Fibroblast of skin of right biceps (primary cell): ENCODE measurements around the gene ETV7.
A peak's percentile ranks its signal among the peaks of the same experiment; 100 is the strongest.
"Not testable (repeated sequence)": the region's sequence is repeated elsewhere in the genome, so short reads cannot be mapped to it uniquely, and the experiment has no call there.

Experiments
- DNase-seq: peaks from one replicate; pipeline ENCODE4 v3.0.0-alpha.2; 2013

ETV7 gene

DNA sequence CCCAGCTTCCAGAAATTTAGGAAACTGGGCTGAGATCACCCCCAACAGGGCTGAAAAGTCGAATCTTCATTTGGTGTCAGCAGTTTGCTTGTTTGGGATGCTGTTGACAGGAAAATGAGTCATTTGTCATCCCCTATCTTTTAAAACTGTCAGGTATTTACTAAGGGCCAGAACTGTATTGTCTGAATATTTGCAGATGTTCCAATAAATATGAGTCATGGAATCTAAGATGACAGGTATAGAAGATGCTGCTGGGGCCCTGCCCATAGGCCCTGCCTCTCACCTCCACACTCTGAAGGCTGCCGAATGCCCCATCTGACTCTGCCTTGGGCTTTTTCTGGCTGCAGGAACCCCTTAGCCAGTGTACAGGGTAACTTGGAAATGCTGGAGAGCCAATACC is 3.9 kb downstream of the ETV7 start:
- no peak for DNase-seq

DNA sequence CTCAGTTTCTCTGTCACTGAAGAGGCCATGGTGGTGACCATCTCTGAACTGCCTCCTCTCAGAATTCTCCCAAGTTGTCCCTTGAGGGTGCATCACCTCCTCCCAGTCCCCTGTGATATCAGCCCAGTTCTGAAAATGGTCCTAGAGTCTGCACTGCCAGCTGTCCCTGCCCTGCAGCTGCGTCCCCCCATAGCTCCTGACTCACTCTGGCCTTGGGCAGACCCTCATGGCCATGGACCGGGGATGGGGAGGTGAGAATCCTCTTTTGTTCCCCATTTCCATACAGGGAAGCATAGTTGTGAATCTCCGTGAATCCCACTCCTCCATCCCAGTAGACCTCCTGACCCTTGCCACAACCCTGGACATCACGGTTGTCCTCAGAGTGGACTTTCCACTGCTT is 4.5 kb downstream of the ETV7 start:
- no peak for DNase-seq

DNA sequence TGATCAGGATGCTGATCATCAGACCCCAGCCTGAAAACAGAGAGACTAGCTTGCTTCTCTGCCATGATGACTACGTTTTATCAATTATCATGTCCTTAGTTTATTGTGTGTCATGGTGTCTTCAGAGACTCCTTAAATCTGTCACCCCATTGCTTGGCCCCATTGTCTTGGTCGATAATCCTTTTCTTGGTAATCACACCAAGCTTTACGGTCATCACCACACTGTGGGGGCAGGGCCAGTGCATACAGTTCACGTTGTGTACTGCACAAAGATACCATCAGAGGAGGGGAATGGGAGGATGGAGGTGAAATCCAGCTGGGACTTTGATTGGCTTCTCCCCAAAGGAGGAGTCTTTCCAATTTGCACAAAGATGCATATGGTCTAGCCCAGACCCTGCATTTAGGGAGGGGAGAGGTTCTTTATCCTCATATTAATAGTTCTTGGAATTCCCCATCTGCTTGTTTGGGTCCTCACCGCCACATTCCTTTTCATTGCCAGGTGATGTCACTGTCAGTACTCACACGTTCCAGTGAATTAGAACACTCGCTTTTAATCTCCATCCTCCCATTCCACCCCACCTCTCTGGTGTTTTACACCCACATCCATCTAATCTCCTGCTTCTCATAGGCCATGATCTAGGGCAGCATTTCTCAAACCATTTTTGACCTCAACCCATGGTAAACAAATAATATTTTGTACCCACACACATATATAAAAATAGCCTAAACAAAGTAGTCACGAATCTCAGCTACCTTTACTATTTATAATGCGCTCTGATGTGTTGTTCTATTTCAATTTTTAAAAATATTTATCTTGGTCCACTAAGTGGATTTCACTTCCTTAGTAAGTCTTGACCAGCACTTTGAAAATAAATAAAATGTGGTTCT is 5.7 kb downstream of the ETV7 start:
- no peak for DNase-seq

DNA sequence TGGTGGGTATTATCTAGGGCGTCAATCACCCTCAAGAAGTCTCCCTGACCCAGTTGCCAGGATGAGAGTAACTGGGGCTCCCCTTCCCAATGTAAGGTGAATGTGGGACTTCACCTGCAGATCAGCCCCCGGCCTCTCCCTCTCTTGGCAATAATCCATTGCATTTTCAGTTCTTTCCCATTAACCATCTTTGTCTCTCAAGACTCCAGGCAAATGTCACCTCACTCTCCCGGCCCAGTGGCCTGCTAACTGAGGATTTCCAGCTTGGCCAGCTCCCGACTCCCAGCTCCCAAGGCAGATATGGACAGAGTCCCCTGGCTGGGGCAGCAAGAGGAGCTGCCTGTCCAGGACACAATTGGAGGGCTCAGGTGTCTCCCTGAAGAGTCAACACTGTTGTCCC is 7.3 kb downstream of the ETV7 start:
- no peak for DNase-seq

DNA sequence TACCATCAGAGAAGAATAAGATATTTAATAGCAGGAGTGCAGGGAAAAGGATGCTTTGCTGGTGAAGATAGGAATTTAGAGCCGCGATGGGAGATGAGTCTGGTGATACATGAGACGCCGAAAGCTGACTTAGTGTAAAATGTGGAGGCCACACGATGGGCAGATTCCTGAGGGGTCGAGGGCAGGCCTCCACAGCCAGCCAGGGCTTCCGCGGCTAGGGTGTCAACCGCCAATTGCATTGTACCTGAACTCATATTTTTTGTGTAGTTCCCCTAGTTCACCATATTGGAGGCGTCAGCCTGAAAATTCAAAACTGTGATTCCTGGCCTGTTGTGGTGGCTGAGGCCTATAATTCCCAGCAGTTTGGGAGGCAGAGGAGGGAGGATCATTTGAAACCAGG is 8.5 kb downstream of the ETV7 start:
- DNase-seq, result no peak

DNA sequence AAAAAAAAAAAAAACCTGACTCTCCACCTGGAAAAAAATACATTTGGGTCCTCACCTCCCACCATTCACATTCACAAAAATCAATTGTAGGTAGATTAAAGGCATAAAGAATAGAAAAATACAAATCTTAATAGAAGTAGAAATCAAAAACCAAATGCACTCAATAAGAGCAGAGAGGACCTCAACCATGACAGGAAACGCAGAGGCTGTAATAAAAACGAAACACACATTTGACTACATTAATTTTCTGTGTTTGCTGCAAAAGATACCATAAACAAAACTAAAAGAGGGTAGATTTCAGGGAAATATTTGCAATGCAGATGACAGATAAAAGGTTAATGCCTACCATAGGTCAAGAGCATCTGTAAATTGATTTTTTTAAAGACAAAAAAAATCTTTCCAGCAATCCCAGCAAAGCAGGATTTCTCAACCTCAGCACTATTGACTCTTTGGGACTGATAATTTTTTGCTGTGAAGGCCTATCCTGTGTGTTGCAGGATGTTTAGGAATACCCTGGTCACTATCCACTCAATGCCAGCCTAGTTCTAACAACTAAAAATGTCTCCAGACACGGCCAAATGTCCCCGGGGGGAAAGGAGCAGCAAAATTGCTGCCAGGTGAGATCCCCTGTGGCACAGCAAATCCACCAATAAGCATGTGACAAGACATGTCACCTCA is 9.1 kb downstream of the ETV7 start:
- no peak for DNase-seq

DNA sequence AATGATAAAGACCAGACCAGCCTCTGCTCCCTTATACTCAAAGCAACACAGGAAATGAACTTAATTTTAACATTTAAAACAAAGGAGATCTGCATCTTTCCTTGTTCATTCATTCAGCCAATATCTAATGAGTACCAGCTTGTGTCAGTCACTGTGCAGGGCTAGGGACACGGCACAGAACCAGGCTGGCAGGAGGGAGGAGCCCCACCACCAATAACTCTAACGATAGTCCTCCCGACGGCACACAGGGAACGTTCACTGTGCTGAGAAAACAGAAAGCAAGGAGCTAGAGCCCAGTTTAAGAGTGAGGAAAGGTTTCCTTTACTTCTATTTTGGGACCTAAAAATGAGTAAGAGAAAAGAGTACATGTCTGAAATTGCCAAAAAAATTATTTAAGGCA is 9.9 kb downstream of the ETV7 start:
- no peak for DNase-seq

DNA sequence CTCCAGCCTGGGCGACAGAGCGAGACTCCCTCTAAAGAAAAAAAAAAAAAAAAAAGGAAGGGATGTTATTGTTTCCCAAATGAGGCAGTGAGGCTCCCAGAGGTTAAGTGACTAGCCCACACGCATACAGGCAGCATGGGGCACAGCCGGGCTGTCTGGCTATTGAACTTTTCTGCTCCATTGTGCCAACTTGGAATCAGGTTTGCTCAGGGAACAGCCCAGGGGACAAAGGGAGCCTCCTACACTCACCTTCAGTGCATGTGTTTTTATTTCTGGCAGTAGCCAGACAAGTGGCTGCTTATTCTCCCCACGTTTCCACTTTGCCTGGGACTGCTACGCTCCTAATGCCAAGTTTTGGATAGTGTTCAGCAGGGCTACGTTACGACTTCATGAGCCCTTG is 10.7 kb downstream of the ETV7 start:
- DNase-seq, result no peak

DNA sequence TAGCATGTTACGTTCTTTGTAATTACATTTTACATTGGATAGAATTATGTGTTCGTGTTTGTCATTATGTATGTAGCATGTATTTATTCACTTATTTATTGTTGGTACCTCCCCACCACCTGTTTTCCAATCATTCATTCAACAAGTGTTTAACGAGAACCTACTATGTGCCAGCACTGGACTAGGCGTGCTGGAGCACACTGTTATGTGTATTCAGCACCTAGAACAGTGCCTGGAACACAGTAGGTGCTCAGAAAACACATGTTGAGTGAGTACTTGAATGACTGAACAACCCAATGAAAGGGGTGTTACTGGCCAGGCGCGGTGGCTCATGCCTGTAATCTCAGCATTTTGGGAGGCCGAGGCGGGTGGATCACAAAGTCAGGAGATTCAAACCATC is 11.3 kb downstream of the ETV7 start:
- DNase-seq, result no peak

DNA sequence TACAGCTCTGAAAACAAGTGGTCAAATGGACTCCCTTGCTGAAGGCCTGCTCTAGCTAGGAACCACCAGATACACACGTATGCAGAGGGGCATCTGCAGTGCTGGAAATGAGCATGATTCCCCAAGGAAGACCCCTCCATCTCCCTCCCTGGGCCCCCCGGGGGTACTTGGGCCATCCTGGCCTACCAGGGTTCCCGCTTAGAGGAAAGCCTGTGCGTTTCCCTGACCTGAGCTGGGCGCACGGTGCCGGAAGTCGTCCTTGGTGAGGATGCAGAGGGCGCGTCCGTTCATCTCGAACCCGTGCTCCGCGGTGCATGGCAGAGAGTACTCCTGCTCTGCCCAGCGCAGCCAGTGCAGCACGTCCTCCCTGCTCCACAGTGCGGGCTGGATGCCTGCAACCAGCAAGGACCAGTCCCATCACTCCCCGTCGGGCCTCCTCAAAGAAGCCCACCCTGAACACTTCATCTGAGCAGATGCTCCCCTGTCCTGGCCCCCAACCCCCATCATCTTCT is 11.8 kb downstream of the ETV7 start:
- DNase-seq, result no peak

DNA sequence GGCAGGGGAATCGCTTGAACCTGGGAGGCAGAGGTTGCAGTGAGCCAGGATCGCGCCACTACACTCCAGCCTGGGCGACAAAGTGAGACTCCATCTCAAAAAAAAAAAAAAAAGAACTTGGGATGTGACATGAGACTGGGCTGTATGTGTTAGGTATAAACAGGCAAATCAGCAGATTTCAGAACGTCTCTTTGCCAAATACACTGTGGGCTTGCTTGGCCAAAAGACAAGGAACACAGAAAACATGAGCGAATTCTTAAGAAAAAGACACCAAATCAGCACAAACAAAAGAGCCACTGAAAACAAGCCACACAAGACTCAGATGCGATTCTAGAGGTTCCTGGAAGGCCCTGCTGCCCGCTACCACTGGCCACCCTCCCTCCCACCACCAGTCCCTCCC is 12.5 kb downstream of the ETV7 start:
- DNase-seq, result no peak

DNA sequence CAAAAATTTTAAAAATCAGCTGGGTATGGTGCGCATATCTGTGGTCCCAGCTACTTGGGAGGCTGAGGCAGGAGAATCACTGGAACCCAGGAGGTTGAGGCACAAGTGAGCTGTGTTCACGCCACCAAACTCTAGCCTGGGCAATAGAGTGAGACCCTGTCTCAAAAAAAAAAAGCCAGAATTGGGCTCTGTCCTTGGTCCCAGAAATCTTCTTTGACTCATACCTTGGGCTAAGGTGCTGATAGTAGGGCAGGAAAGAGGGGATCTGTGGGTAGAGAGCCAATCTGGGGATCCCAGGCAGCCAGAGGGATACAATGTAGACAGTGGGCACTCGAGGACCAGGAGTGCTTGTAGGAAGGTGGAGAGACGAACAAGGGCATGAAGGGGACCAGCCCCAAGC is 13.3 kb downstream of the ETV7 start:
- DNase-seq, result no peak

DNA sequence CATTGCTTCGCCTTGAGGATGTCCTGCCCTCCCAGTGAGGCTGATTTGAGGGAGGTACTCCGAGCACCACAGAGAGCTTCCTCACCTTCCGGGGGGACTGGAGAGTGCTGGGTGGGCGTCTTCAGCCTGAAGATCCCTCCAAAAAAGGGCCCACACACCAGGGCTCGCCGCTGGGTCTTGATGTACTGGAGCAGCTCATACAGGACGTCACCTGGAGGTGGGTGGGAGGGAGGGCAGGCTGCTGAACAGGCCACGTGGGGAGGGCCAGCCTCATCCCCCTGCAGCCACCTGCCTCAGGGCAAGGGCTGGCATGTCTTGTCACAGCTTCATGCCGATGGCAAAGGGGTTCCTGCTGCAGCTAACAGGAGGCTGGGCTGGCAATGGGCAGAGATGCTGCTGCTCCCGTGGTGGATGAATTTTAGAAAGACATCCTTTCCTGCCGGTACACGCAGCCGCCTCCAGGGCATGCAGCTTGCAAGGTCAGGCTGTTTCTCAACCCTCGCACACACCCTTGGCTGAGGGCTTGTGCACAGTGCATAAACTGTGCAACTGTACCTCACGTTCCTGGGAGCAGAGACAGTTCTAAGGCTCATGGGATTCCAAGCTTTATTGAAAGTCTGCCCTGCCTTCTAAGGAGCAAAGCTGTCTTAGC is 14.0 kb downstream of the ETV7 start:
- no peak for DNase-seq

DNA sequence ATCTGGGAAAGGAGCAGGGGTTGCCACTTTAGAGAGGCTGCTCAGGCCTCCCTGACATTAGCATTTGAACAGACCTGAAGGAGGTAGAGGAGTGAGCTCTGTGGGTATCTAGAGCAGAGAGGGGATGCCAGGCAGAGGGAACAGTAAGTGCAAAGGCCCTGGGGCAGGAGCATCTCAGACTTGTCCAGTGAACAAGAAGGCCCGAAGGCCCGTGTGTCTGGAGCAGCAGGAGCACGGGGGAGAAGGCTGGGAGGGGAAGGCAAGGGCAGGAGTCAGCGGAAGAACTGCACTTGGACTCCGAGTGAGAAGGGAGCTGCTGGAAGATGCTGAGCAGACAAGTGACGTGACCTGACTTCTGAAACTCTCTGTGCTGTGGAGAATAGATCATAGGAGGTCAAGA is 15.4 kb downstream of the ETV7 start:
- DNase-seq, result no peak

DNA sequence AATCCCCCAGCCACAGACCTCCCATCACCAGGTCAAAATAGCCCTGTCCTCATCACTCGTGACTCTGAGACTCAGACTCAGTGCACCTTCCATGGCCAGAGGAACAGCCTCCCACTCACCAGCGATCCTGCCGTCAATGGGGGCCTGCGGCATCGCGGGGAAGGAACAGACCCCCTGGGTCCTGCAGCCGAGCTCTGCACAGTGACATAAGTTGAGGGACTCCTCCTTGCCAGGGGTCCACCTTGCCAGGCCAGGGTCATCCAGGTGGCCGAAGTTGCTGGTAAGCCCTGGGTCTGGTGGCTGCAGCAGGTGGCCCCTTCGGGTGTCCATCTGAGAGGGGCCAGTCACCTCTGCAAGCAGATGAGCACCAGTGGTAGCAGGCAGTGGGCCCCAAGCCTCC is 16.3 kb downstream of the ETV7 start:
- DNase-seq, result no peak

DNA sequence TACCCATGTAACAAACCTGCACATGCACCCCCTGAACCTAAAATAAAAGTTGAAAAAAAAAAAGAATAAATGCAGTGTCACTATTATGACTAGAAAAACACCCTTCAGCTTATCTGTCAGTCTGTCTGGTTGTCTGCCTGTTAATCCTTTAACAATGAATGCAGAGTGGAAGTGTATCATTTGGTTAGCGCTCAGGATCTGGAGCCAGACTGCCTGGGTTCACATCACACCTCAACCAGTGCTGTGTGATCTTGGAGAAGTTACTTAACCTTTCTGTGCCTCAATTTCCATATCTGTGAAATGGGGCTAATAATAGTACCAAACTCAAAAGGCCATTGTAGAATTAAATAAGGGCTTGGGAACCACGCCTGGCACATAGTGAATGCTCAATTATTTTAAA is 16.8 kb downstream of the ETV7 start:
- DNase-seq, result no peak

DNA sequence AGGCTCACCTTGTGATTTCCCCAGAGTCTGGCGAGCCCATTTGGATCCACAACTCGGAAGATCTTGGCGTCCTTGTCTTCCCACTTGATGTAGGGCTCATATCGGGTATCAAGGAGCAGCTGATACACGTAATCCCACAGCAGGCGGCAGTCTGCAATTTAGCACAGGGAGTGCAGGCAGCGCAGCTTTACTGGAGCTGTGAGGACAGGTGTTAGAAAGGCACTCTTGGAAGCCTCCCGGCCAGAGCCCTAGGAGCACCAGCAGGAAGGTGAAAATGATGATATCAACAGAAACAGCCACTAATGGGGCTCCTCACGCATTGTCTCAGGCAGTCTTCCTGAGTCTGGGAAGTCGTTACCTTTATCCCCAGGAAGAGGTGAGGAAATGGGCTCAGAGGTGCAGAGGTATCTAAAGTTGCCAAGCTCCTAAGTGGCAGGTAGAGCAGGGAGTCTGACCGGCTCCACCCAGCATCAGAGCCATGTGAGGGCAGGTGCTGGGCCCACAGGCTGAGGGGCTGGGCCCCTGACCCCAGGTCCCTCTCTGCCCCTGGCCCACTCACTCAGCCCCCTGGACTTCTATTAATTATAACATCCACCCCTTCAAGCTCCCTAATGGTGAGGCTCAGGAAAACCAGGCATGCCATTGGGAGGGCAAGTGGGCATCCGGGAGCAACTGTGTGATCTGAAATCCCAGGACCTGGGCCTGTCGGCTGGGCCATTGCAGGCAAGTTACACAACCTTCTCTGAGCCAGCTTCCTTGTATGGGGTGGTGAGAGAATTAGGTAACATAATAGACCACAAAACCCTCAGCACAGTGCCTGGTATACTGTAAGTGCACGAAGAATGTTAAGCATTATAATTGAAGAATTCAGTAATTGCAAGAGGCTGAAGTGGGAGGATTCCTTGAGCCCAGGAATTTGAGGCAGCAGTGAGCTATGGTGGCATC is 18.3 kb downstream of the ETV7 start:
- DNase-seq, result peak; percentile 91

DNA sequence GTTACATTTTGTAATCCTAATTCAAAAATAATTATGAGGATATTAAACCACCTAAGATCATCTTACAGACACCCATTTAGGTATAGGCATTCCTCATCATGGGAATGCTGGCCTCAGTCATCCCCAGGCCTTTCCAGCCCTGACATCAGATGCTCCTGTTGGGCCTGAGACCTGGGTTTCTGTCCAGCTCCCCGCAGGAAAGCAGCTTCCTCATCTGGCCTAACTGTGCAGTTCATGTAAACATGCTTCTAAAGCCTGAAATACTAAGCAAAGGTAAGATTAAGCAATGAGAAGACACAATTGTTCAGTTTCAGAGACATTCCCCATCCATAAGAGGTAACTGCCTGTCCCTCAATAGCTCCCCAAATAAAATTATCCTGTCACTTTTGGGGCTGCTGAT is 19.0 kb downstream of the ETV7 start:
- no peak for DNase-seq

DNA sequence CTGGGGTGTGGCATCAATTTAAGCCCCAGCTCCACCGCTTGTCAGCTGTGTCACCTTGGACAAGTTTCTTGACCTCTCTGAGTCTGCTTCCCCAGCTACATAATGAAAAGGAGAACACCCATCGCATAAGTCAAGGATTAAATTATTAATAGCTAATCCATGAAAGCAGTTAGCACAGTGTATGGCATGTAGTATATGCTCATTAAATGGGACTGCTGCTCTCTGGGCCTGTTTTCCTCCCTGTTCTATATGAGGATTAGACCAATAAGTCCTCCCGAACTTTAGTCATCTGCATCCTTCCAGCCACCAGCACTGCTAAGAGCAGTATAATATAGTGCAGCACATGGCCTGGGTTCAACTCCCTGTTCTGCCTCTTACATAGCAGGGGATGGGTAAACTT is 19.7 kb downstream of the ETV7 start:
- no peak for DNase-seq

DNA sequence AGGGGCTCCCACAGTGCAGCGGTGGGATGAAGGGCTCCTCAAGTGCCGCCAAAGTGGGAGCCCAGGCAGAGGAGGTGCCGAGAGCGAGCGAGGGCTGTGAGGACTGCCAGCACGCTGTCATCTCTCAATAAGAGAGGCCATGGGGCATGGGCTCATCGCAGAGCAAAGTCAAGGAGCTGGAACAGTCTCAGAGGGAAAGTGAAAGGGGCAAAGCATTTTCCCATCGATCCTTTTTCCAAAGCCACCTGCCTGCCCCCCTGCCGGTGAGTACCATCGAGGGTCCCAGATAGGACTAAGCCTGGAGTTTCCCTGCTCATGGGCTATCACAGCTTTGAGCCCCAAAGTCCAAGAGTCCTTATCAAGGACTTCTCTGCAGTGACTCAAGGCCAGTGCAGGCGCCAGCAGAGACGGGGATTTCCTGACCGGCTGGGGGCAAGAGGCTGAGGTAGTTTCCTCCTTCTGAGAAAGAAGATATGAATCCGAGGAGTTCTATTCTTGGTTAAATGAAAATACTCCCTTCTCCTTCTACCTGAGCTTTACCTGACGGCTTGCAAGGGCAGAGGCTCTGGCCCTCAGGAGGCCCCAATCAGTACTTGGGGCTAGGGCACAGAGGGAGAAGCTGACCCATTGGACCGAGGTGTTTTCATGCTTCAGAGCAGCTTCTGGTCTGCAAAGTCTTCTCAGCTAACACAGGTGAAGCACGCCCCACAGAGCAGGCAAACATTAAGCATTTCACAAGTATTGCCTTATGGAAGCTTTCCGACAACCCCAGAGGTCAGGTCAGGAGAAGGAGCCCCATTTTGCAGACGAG is 22.6 kb downstream of the ETV7 start:
- no peak for DNase-seq

DNA sequence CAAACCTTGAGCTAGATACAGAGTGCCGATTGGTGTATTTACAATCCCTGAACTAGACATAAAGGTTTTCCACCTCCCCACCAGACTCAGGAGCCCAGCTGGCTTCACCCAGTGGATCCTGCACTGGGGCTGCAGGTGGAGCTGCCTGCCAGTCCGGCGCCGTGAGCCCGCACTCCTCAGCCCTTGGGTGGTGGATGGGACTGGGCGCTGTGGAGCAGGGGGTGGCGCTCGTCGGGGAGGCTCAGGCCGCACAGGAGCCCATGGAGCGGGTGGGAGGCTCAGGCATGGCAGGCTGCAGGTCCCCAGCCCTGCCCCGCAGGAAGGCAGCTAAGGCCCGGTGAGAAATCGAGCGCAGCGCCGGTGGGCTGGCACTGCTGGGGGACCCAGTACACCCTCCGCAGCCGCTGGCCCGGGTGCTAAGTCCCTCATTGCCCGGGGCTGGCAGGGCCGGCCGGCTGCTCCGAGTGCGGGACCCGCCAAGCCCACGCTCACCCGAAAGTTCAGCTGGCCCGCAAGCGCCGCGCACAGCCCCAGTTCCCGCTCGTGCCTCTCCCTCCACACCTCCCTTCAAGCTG is 23.3 kb downstream of the ETV7 start:
- DNase-seq, result not testable (repeated sequence)
